Thyroid gland (tissue), 4 donors: ENCODE measurements around the gene HAPSTR1. TPM values are rescaled to one million over a fixed set of nuclear protein-coding genes. Genes with fewer than 3 reads are reported as not detected.

Experiments
- DNase-seq, 2 donors: peaks; one replicate each; pipeline ENCODE4 v3.0.0-alpha.2; 2019
- H3K27ac ChIP-seq, 3 donors: fragments of 200-600 bp; sonication (generic); 1 replicate in 2 of 3; 2 replicates in 1 of 3; pipeline ENCODE4 v1.5.1; 2016 to 2019; ENCODE audit warnings: mild to moderate bottlenecking in 1 of 3, moderate library complexity in 1 of 3
- H3K27me3 ChIP-seq: fragments of 200-600 bp; sonication (generic); one replicate; pipeline ENCODE4 v1.5.1; 2019
- H3K36me3 ChIP-seq, 2 donors: fragments of 200-600 bp; sonication (generic); one replicate each; pipeline ENCODE4 v1.5.1; 2016 to 2019
- H3K4me1 ChIP-seq, 2 donors: fragments of 200-600 bp; sonication (generic); one replicate each; pipeline ENCODE4 v1.5.1; 2017 to 2019
- H3K4me3 ChIP-seq, 3 donors: fragments of 200-600 bp; sonication (generic); replicated peaks in 1 of 3; 1 replicate in 2 of 3; 2 replicates in 1 of 3; pipeline ENCODE4 v1.5.1; 2016; ENCODE audit warnings: mild to moderate bottlenecking in 1 of 3
- H3K9me3 ChIP-seq: fragments of 200-600 bp; sonication (generic); one replicate; pipeline ENCODE4 v1.5.1; 2017
- CTCF ChIP-seq, 6 experiments: fragments of 200-600 bp in 3 of 6; fragments of 450-650 bp in 3 of 6; sonication (generic) in 3 of 6; IDR thresholded peaks; one replicate each; pipeline ENCODE4 v1.5.1; 2016 to 2019; ENCODE audit warnings: antibody characterized with exemption in 6 of 6, mild to moderate bottlenecking in 2 of 6, inconsistent platforms in 1 of 6, moderate library complexity in 1 of 6
- POLR2A ChIP-seq, 2 donors: fragments of 450-650 bp; IDR thresholded peaks; one replicate each; pipeline ENCODE4 v1.6.1; 2017; ENCODE audit warnings: antibody characterized with exemption in 2 of 2, mild to moderate bottlenecking in 2 of 2, moderate library complexity in 1 of 2
- WGBS, 2 donors: methylation state at CpG; one replicate each; pipeline ENCODE4 v1.1.5; 2017; 5-methylcytosine and 5-hydroxymethylcytosine counted together
- intact Hi-C: fragments of 100-400 bp; cut with DNase I; formaldehyde crosslinking; loops from one replicate; pipeline ENCODE4 v1.15.1; 2023
- total RNA-seq, 4 donors: library from RNA; depleted of rRNA; stranded (reverse); fragments of >200 nt; gene quantifications; one replicate each; pipeline ENCODE4 v1.2.3, GENCODE V29; 2016

HAPSTR1 gene
- total RNA-seq, 4 donors from 2014 or later, result 59.0 to 107 (median 68.7) TPM

GRCh38 chr16:9054460-9054859 lies 37.0 kb upstream of the HAPSTR1 start:
- 72 to 93% methylated on average over 4 of the region's 4 CpGs for WGBS, 2 donors
- Histone ChIP-seq H3K4me3 (no peak overlapping the region), H3K4me1 (no peaks in the 10 kb centered on the region), H3K27ac (no peak overlapping the region), H3K9me3 (no peaks in the 10 kb centered on the region), H3K27me3 (no peaks in the 10 kb centered on the region), H3K36me3 (no peaks in the 10 kb centered on the region)
- no peak for DNase-seq
- intact Hi-C loops, result no loop called here
- no peak for TF ChIP-seq CTCF (IDR thresholded peaks at IDR 0.05)
- TF ChIP-seq POLR2A (IDR thresholded peaks at IDR 0.05), result no peak

- Histone ChIP-seq H3K4me1 (no peaks in the 10 kb centered on the region), H3K9me3 (no peaks in the 10 kb centered on the region), H3K4me3 (no peak overlapping the region), H3K27me3 (no peaks in the 10 kb centered on the region), H3K27ac (no peak overlapping the region), H3K36me3 (no peaks in the 10 kb centered on the region)
- DNase-seq, result no peak
- TF ChIP-seq POLR2A (IDR thresholded peaks at IDR 0.05) (no peak), CTCF (IDR thresholded peaks at IDR 0.05) (no peak)
- WGBS, 2 donors, result 95 to 98% methylated on average over 2 of the region's 2 CpGs
- intact Hi-C loops, result no loop called here
Observed at GRCh38 chr16:9055115-9055514, 36.3 kb upstream of the HAPSTR1 start.

DNA sequence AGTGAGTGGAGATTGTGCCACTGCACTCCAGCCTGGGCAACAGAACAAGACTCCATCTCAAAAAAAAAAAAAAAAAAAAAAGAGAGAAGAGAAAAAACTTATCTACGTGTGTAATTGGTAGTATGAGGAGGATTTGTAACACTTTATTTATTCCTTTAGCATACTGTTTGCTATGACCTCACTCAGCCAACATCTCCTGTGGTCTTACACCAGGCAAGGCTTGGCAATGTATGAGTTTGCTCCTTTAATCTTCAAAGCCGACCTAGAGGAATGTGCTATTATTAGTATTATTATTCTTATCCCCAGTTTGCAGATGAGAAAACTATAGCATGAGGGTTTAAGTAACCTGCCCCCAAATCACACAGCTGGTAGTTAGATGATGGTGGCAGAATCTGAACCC lies 35.8 kb upstream of the HAPSTR1 start:
- H3K27ac ChIP-seq, result no peak overlapping the region
- TF ChIP-seq CTCF (IDR thresholded peaks at IDR 0.05) (no peak), POLR2A (IDR thresholded peaks at IDR 0.05) (no peak)
- intact Hi-C loops, result no loop called here
- H3K4me1 ChIP-seq, result no peaks in the 10 kb centered on the region
- DNase-seq, result no peak
- H3K4me3 ChIP-seq, result no peak overlapping the region
- no peaks in the 10 kb centered on the region for H3K36me3 ChIP-seq
- H3K9me3 ChIP-seq, result no peaks in the 10 kb centered on the region
- H3K27me3 ChIP-seq, result no peaks in the 10 kb centered on the region
- WGBS, 2 donors, result 78 to 81% methylated on average over 2 of the region's 2 CpGs

GRCh38 chr16:9056061-9056460 lies 35.4 kb upstream of the HAPSTR1 start:
- Histone ChIP-seq H3K27me3 (no peaks in the 10 kb centered on the region), H3K4me3 (no peak overlapping the region), H3K36me3 (no peaks in the 10 kb centered on the region), H3K9me3 (no peaks in the 10 kb centered on the region), H3K4me1 (no peaks in the 10 kb centered on the region), H3K27ac (no peak overlapping the region)
- TF ChIP-seq CTCF (IDR thresholded peaks at IDR 0.05) (no peak), POLR2A (IDR thresholded peaks at IDR 0.05) (no peak)
- 82 to 86% methylated on average over 9 of the region's 9 CpGs for WGBS, 2 donors
- intact Hi-C loops, result no loop called here
- DNase-seq, result no peak

DNA sequence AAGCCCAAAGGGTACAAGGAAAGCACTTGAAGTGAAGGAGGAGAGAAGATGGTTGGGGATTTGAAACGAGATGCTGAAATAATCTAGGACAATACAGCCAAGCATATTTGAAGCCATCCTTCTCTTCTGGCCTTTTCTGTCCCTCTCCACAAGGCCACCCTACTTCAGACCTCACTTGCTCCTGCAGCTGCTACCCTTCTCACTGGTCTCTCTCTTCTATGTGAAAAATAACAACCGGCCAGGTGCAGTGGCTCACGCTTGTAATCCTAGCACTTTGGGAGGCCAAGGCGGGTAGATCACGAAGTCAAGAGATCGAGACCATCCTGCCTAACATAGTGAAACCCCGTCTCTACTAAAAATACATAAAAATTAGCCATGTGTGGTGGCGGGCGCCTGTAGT lies 33.2 kb upstream of the HAPSTR1 start:
- intact Hi-C loops, result no loop called here
- Histone ChIP-seq H3K27ac (no peak overlapping the region), H3K4me1 (no peaks in the 10 kb centered on the region), H3K9me3 (no peaks in the 10 kb centered on the region), H3K27me3 (no peaks in the 10 kb centered on the region), H3K36me3 (no peaks in the 10 kb centered on the region), H3K4me3 (no peak overlapping the region)
- no peak for DNase-seq
- 83 to 90% methylated on average over 9 of the region's 9 CpGs for WGBS, 2 donors
- TF ChIP-seq POLR2A (IDR thresholded peaks at IDR 0.05) (no peak), CTCF (IDR thresholded peaks at IDR 0.05) (no peak)
